NCI-H2081 (cell line): ENCODE measurements around the gene MAGI2.
A peak's percentile ranks its signal among the peaks of the same experiment; 100 is the strongest.
"Not testable (repeated sequence)": the region's sequence is repeated elsewhere in the genome, so short reads cannot be mapped to it uniquely, and the experiment has no call there.

ENCODE experiments used
- DNase-seq, 2 experiments: peaks; one replicate each; lab custom pipeline; 2025; lab: John Stamatoyannopoulos, UW

MAGI2 gene

GRCh38 chr7:79451580-79451979, 1.9 kb downstream of the MAGI2 start:
- DNase-seq = no peak

DNA sequence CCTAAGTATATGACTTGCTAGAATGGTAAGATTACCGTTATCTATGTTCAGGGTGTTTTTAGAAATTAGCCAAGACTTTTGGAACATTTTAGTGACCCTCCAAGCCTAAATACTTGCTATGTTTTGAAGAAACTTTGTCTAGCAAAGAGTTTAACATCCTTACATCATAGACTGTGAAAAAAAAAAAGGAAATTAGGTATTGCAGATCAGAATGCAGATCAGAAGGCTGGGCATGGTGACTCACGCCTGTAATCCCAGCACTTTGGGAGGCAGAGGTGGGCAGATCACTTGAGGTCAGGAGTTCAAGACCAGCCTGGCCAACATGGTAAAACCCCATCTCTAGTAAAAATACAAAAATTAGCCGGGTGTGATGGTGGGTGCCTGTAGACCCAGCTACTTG, 10.7 kb downstream of the MAGI2 start:
- DNase-seq = not testable (repeated sequence)

DNA sequence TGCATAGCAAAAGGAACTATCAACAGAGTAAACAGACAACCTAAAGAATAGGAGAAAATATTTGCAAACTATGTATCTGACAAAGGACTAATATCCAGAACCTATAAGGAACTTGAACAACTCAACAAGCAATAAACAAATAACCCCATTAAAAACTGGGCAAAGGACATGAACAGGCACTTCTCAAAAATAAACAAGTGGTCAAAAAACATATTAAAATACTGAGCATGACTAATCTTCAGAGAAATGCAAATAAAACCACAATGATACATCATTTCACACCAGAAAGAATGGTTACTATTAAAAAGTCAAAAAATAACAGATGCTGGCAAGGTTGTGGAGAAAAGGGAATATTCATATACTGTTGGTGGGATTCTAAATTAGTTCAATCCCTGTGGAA, 17.1 kb downstream of the MAGI2 start:
- no peak for DNase-seq

DNA sequence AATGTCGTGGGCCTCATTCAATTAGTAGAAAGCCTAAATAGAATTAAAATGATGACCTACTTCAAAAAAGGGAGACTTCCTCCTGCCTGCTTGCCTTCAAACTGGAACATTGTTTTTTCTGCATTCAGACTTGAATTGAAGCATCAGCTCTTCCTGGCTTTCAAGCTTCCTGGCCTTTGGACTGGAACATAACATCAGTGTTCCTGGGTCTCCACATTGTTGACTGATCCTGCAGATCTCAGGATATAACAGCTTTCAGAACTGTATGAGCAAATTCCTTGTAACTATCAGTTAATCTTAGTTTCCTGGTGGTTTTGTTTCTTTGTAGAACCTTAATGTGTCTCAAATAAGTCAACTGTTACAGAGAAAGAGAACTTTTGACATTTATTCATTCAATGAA, 18.6 kb downstream of the MAGI2 start:
- no peak for DNase-seq

DNA sequence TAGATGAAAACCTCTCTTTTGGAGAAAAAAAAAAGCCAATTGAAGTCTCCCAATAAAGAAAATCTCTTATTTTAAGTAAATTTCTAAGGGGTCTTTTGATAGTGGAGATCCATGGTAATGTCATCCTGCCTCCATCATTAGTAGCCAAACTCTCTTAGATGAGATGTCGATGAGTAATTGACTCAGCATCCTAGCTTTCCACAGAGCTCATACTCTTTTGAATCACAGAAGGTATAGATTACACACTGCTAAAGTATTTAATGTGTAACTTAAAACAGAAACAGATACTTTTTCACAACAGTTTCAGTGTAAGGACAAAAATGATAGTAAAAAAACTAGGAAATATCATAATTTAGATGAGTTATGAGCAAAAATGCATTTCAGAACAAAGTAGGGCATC, 19.4 kb downstream of the MAGI2 start:
- DNase-seq = no peak

DNA sequence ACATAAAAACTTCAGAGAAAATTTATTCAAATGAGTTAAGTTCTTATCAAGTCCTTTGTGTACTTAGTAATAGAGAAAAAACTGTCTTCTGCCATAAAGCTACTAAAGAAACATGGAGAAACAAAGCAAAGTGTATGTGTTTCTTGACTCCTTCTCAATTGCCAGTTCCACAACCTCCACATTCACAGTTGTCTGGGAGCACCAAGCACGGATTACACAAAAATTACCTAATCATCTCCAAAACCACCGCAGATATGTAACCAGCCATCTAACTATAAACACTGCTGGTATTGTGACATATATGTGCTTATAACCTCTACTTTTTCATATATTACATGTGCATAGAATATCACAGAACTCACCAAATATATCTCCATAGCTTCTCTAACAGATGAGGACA, 23.1 kb downstream of the MAGI2 start:
- DNase-seq = no peak

- peak in 1 of 2 experiments; percentile 6 for DNase-seq
Observed at GRCh38 chr7:79425665-79426064, 27.8 kb downstream of the MAGI2 start.

GRCh38 chr7:79421751-79422150, 31.7 kb downstream of the MAGI2 start:
- no peak for DNase-seq

GRCh38 chr7:79420464-79420863, 33.0 kb downstream of the MAGI2 start:
- no peak for DNase-seq

GRCh38 chr7:79414910-79415309, 38.6 kb downstream of the MAGI2 start:
- no peak for DNase-seq

GRCh38 chr7:79412915-79413314, 40.6 kb downstream of the MAGI2 start:
- no peak for DNase-seq

DNA sequence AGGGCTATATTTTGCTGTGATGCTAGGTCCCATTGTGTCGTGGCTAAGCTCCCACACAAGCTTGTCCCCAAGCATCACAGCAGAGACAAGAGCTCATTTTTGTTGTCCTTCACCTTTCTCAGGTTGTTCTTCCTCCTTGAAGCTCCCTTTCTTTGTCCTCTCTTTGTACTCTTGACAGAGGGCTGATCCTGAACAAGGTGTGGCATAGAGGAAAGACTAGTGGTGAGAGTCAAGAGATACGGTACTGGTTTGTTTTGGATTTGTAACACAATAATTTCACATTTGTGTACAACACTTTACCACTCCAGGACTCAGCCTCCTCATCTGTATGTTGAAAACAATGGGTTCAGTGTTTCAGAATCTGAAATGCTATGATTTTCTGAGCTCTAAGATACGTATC, 41.0 kb downstream of the MAGI2 start:
- no peak for DNase-seq

GRCh38 chr7:79410345-79410744, 43.1 kb downstream of the MAGI2 start:
- DNase-seq = no peak

- DNase-seq = no peak
Observed at GRCh38 chr7:79407351-79407750, 46.1 kb downstream of the MAGI2 start.

DNA sequence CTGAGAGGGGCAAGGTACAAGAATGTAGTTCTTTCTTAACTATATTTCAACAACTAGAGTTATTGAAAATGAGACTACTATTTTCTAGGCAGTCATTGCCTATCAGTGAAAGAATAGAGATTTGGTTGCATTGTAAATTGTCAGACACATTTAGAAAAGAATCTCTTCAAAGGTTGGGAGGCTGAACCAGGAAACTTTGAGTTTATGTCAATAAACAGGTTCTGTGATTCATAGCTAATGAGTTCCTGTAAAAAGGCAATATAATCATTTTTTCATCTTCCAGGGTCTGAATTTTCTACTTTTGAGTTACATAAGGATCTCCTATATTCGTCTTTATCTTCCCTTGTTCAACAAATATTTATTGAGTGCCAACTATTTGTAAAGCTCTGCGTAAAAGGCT, 47.1 kb downstream of the MAGI2 start:
- no peak for DNase-seq

DNA sequence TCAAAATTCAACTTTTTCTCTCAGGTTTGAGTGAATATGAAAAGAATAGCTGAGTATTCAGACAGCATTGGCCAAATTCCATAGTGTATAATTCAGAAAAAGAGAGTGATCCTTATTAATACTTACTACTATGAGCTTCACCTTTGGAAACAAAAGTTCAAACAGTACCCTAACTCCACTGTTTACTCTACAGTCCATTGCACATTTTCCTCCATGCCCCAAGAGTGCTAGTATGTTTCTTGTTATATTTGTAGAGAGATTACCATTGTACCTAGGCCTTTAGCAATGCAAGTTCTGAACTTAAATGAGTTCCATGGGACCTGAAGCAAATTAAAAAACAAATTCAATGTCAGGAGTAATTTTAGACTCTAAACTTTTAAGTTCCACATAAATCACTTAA, 48.1 kb downstream of the MAGI2 start:
- no peak for DNase-seq

GRCh38 chr7:79403879-79404278, 49.6 kb downstream of the MAGI2 start:
- peak in 1 of 2 experiments; percentile 37 for DNase-seq

GRCh38 chr7:79403451-79403850, 50.0 kb downstream of the MAGI2 start:
- DNase-seq = no peak

- peak in 1 of 2 experiments; percentile 12 for DNase-seq
Observed at GRCh38 chr7:79401254-79401653, 52.2 kb downstream of the MAGI2 start.

DNA sequence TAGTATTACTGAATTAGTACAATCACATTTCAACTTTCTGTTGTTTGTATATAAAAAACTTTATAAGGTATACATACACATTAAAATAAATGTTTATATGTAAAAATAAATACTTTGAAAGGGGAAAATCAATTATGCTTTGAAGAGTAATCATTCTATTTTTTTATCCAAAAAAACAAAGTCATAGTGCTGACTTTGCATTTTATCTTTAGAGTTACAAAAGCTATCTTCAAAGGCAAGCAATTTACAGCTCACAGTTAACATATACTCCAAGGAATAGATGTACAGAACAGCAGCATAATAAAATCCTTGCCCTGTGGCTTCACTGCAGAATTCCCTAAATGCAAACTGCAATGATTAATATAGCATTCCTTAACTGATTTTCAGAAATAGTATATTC, 53.2 kb downstream of the MAGI2 start:
- no peak for DNase-seq

- DNase-seq = no peak
Observed at GRCh38 chr7:79398138-79398749, 55.2 kb downstream of the MAGI2 start.

DNA sequence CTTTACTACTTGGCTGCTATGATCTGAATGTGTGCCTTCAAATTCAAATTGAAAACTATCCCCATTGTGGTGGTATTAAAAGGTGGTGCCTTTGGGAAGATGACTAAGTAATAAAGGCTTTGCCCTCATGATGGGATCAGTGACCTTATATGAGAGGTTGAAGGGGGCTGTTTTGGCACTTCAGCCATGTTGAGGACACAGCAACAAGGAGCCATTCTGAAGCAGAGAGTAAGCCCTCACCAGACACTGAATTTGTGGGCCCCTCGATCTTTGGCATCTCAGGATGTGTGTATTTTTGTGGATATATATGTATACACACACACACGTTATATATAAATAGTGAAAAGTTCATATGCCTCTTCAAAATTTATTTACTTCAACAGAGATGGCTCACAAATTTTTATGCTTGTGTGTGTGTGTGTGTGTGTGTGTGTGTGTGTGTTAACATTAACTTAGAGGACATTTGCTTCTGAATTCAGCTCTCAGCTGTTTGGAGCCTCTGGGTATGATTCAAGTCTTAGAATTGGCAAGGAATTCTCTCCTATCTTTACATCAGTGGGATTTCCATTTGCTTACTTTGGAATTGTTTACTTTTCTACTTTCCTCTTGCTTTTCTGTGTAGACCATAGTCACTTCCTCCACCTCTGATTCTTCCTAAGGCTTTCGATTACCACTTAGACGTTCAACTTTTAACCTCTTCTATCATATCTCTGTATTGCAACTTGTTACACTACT, 66.6 kb downstream of the MAGI2 start:
- no peak for DNase-seq

- no peak for DNase-seq
Observed at GRCh38 chr7:79381921-79382320, 71.5 kb downstream of the MAGI2 start.

DNA sequence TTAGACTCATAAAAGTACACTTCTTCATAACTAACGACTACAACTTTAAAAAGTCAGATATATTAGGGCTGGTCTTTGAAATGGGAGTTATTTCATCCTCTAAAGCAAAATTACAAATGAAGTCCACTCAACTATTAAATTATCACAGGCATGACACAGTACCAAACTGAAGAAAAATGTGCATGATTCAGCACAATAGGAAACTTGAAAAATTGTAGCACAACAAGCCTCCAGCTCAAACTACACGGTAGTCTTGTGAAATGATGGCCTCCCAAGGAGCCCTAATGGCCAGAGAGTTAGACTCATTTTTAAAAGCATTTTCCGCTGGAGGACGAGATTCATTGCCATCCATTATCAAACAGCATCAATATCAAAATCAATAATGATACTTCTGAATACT, 76.4 kb downstream of the MAGI2 start:
- no peak for DNase-seq
